OCI-LY7 (cell line): ENCODE measurements around the gene METTL4. TPM values are rescaled to one million over a fixed set of nuclear protein-coding genes. Genes with fewer than 3 reads are reported as not detected.

ENCODE experiments used
- BruUV-seq: library from RNA; stranded (reverse); fragments of 400-500 nt; replicated peaks from 2 replicates; lab custom pipeline; 2021; lab: Mats Ljungman, UMichigan
- CTCF ChIA-PET: fragments of 300-600 bp; sonication (Branson Sonifier 250); formaldehyde crosslinking; loops from one replicate; lab custom pipeline; 2022; ENCODE audit warnings: antibody characterized with exemption; ENCODE audit not compliant: unreplicated experiment; lab: Charles Lee
- POLR2A ChIA-PET: fragments of 300-600 bp; sonication (Branson Sonifier 250); formaldehyde crosslinking; loops from one replicate; lab custom pipeline; 2022; ENCODE audit warnings: antibody characterized with exemption; lab: Charles Lee
- DNase-seq: peaks from one replicate; pipeline ENCODE4 v3.0.0-alpha.2; 2015; ENCODE audit warnings: low spot score
- H2AFZ ChIP-seq: fragments of 200-600 bp; sonication (generic), shearing (Covaris generic); 2 replicates; pipeline ENCODE4 v1.6.1; 2014; ENCODE audit warnings: mild to moderate bottlenecking, antibody characterized with exemption, low read length, moderate library complexity
- H3K27ac ChIP-seq: fragments of 200-600 bp; sonication (generic); 2 replicates; pipeline ENCODE4 v1.5.1; 2014; ENCODE audit warnings: mixed run types, low read depth, mild to moderate bottlenecking, moderate library complexity, low read length, inconsistent platforms; ENCODE audit not compliant: poor library complexity, severe bottlenecking
- H3K36me3 ChIP-seq: fragments of 200-600 bp; sonication (generic); 2 replicates; pipeline ENCODE4 v1.6.1; 2014; ENCODE audit warnings: mild to moderate bottlenecking, antibody characterized with exemption, low read length, moderate library complexity, mixed read lengths; ENCODE audit not compliant: insufficient read depth
- H3K4me1 ChIP-seq: fragments of 200-600 bp; sonication (generic); 2 replicates; pipeline ENCODE4 v1.5.1; 2014; ENCODE audit warnings: mild to moderate bottlenecking, low read length; ENCODE audit not compliant: insufficient read depth, poor library complexity, severe bottlenecking
- H3K4me2 ChIP-seq: fragments of 200-600 bp; sonication (generic); 2 replicates; pipeline ENCODE4 v1.6.1; 2014; ENCODE audit warnings: mild to moderate bottlenecking, low read length
- H3K4me3 ChIP-seq: fragments of 200-600 bp; sonication (generic); 2 replicates; pipeline ENCODE4 v1.5.1; 2014; ENCODE audit warnings: mild to moderate bottlenecking, low read depth, low read length; ENCODE audit not compliant: poor library complexity, severe bottlenecking
- H3K79me2 ChIP-seq: fragments of 200-600 bp; sonication (generic); 2 replicates; pipeline ENCODE4 v1.6.1; 2016; ENCODE audit warnings: low read depth, mild to moderate bottlenecking, low read length, moderate library complexity, mixed read lengths; ENCODE audit not compliant: insufficient read depth
- H3K9me2 ChIP-seq: fragments of 200-600 bp; sonication (generic); 2 replicates; pipeline ENCODE4 v1.6.1; 2016; ENCODE audit warnings: mild to moderate bottlenecking, low read length, mixed read lengths; ENCODE audit not compliant: insufficient read depth
- H3K9me3 ChIP-seq: fragments of 200-600 bp; sonication (generic); 2 replicates; pipeline ENCODE4 v1.6.1; 2014; ENCODE audit warnings: mild to moderate bottlenecking, mixed run types, low read length, mixed read lengths
- H4K20me1 ChIP-seq: fragments of 200-600 bp; sonication (generic); 2 replicates; pipeline ENCODE4 v1.6.1; 2014; ENCODE audit warnings: mild to moderate bottlenecking, antibody characterized with exemption, low read length, moderate library complexity, mixed read lengths; ENCODE audit not compliant: insufficient read depth
- EZH2phosphoT487 ChIP-seq: fragments of 200-600 bp; sonication (generic); IDR thresholded peaks from 2 replicates; pipeline ENCODE4 v1.6.1; 2018; ENCODE audit warnings: low read depth, borderline replicate concordance, mild to moderate bottlenecking, mixed run types, antibody characterized with exemption, low read length, moderate library complexity, mixed read lengths
- intact Hi-C: fragments of 100-400 bp; cut with micrococcal nuclease; formaldehyde crosslinking; loops from one replicate; pipeline ENCODE4 v1.10.0; 2022; ENCODE audit not compliant: unreplicated experiment
- small RNA-seq: library from RNA; depleted of rRNA; stranded (forward); fragments of <200 nt; gene quantifications from one replicate; pipeline ENCODE3, GENCODE V24; 2014
- total RNA-seq, 2 experiments: library from RNA; depleted of rRNA in 1 of 2; stranded (reverse); fragments of >200 nt in 1 of 2; shearing (Covaris generic) in 1 of 2; gene quantifications; 2 replicates each; pipeline ENCODE4 v1.2.3, GENCODE V29; 2014 to 2022
- TF ChIP-seq, protein P1 (sequence below): fragments of 200-600 bp; sonication (generic); conservative IDR thresholded peaks from 2 replicates; pipeline ENCODE4 v1.5.1; 2014; ENCODE audit warnings: mild to moderate bottlenecking, antibody characterized with exemption, low read length, moderate library complexity, mixed read lengths

The METTL4 gene
- total RNA-seq, 2 experiments from 2014 or later = 11.8 to 23.7 TPM

DNA sequence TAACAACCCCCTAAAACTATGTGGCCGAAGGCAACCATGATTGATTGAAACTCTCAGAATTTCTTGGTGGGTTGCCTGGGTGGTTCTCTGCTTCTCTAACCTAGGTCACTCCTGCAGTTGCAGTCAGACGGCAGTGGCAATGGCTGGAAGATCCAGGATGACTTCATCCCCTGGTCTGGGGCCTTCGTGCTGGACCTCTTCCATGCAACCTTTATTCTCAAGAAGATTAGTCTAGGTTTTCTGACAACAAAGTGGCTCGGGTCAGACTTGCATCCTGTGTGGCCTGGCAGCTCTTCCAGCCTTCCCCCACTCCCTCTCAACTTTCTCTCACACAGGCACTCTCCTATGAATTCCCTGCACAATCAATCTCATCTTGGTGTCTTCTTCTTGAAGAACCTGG lies 76.4 kb downstream of the METTL4 start:
- Histone ChIP-seq H3K79me2 (no peaks in the 10 kb centered on the region), H3K4me2 (no peak overlapping the region), H3K9me3 (no peaks in the 10 kb centered on the region), H3K27ac (no peak overlapping the region), H3K9me2 (no peaks in the 10 kb centered on the region), H2AFZ (no peak overlapping the region), H4K20me1 (no peaks in the 10 kb centered on the region), H3K36me3 (no peaks in the 10 kb centered on the region), H3K4me3 (no peak overlapping the region), H3K4me1 (peaks cover 7% of the 10 kb centered on the region)
- ChIA-PET CTCF (no interaction called here), POLR2A (interaction anchor here (0.7 to 1.4 kb wide), 2 partner anchors 13 to 29 kb away, joined by 3 to 5 read pairs; no protein-coding TSS in a partner anchor)
- TF ChIP-seq EZH2phosphoT487 = no peak
- TF ChIP-seq, protein P1, sequence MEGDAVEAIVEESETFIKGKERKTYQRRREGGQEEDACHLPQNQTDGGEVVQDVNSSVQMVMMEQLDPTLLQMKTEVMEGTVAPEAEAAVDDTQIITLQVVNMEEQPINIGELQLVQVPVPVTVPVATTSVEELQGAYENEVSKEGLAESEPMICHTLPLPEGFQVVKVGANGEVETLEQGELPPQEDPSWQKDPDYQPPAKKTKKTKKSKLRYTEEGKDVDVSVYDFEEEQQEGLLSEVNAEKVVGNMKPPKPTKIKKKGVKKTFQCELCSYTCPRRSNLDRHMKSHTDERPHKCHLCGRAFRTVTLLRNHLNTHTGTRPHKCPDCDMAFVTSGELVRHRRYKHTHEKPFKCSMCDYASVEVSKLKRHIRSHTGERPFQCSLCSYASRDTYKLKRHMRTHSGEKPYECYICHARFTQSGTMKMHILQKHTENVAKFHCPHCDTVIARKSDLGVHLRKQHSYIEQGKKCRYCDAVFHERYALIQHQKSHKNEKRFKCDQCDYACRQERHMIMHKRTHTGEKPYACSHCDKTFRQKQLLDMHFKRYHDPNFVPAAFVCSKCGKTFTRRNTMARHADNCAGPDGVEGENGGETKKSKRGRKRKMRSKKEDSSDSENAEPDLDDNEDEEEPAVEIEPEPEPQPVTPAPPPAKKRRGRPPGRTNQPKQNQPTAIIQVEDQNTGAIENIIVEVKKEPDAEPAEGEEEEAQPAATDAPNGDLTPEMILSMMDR = no peak
- no peak for DNase-seq
- intact Hi-C loops = no loop called here
- no TSS peak for BruUV-seq

Small RNAs within 50 kb of the gene (small RNA-seq; reads per million reads assigned to genes)
- gene RF00019 (not detected), gene RF01233 (not detected)

Other genes with a start within 250 kb of the METTL4 start
- 73.0 and 91.1 TPM in 2 replicates for gene NDC80, start 52 bp upstream of the METTL4 start, total RNA-seq (2014; rRNA removed; shearing (Covaris generic))
- gene NDC80, start 52 bp upstream of the METTL4 start, total RNA-seq (2022) = 105 and 115 TPM in 2 replicates
- 140 and 164 TPM in 2 replicates for gene SMCHD1, start 84.2 kb upstream of the METTL4 start, total RNA-seq (2014; rRNA removed; shearing (Covaris generic))
- gene SMCHD1, start 84.2 kb upstream of the METTL4 start, total RNA-seq (2022) = 114 and 136 TPM in 2 replicates